GM12878 (cell line): ENCODE measurements around the gene TCP11. TPM values are rescaled to one million over a fixed set of nuclear protein-coding genes. Genes with fewer than 3 reads are reported as not detected.

ENCODE experiments used
- ATAC-seq: fragments of 200-7000 bp; cut with Tn5 transposase; 3 replicates; pipeline ENCODE4 v1.9.1; 2020; ENCODE audit warnings: mild to moderate bottlenecking, moderate library complexity
- BruUV-seq: library from RNA; stranded (reverse); fragments of 400-500 nt; replicated peaks from 2 replicates; lab custom pipeline; 2021; lab: Mats Ljungman, UMichigan
- CTCF ChIA-PET: fragments of 300-600 bp; sonication (Branson Sonifier 250); formaldehyde crosslinking; extraction: SDS; loops from one replicate; lab custom pipeline; 2021; ENCODE audit warnings: inconsistent platforms; lab: Yijun Ruan, JAX
- POLR2A ChIA-PET: fragments of 350-600 bp; formaldehyde crosslinking; extraction: SDS; loops from one replicate; lab custom pipeline; 2021; ENCODE audit warnings: inconsistent platforms; lab: Charles Lee
- RAD21 ChIA-PET: fragments of 300-600 bp; sonication (Branson Sonifier 250); formaldehyde crosslinking; loops from one replicate; lab custom pipeline; 2023; ENCODE audit warnings: antibody characterized with exemption; ENCODE audit not compliant: unreplicated experiment; lab: Charles Lee
- SMC1A ChIA-PET: fragments of 300-600 bp; sonication (Branson Sonifier 250); formaldehyde crosslinking; loops from one replicate; lab custom pipeline; 2023; ENCODE audit not compliant: unreplicated experiment, uncharacterized antibody; lab: Charles Lee
- DNase-seq: peaks from one replicate; pipeline ENCODE4 v3.0.0-alpha.2; 2011; ENCODE audit warnings: low read depth, low spot score
- FAIRE-seq: peaks from 3 replicates; lab custom pipeline; 2011; peaks lifted over from hg19 to GRCh38; lab: Jason Lieb, UNC
- H2AFZ ChIP-seq: 2 replicates; pipeline ENCODE4 v1.6.0; 2011; ENCODE audit warnings: low read depth, low read length, control low read depth; ENCODE audit not compliant: control insufficient read depth
- H3K27ac ChIP-seq: 2 replicates; pipeline ENCODE4 v1.5.1; 2011; ENCODE audit warnings: control low read depth; ENCODE audit not compliant: control insufficient read depth, insufficient read depth
- H3K27me3 ChIP-seq, 2 experiments: replicated peaks in 1 of 2; 2 replicates each; pipeline versions ENCODE4 v1.6.0 to v1.6.1; 2011; ENCODE audit warnings: low read length in 1 of 2; ENCODE audit not compliant: control insufficient read depth in 2 of 2, insufficient read depth in 2 of 2
- H3K36me3 ChIP-seq, 2 experiments: 2 replicates each; pipeline ENCODE4 v1.5.1; 2011; ENCODE audit warnings: low read length in 1 of 2; ENCODE audit not compliant: control insufficient read depth in 2 of 2, insufficient read depth in 2 of 2
- H3K4me1 ChIP-seq: 2 replicates; pipeline ENCODE4 v1.6.1; 2011; ENCODE audit warnings: mild to moderate bottlenecking, low read length, moderate library complexity, mixed read lengths; ENCODE audit not compliant: control insufficient read depth, insufficient read depth
- H3K4me2 ChIP-seq: 2 replicates; pipeline ENCODE4 v1.6.0; 2011; ENCODE audit warnings: control low read depth; ENCODE audit not compliant: control insufficient read depth, insufficient read depth
- H3K4me3 ChIP-seq: fragments of 200-600 bp; sonication (generic); 2 replicates; pipeline ENCODE4 v1.5.1; 2016
- H3K79me2 ChIP-seq: 2 replicates; pipeline ENCODE4 v1.6.0; 2011; ENCODE audit warnings: low read length; ENCODE audit not compliant: control insufficient read depth, insufficient read depth
- H3K9ac ChIP-seq: 2 replicates; pipeline ENCODE4 v1.8.0; 2011; ENCODE audit warnings: low read length, control low read depth, mixed read lengths; ENCODE audit not compliant: control insufficient read depth, insufficient read depth
- H3K9me3 ChIP-seq: replicated peaks from 3 replicates; pipeline ENCODE4 v1.5.1; 2011; ENCODE audit warnings: mild to moderate bottlenecking, low read length; ENCODE audit not compliant: control insufficient read depth, insufficient read depth
- H4K20me1 ChIP-seq: 2 replicates; pipeline ENCODE4 v1.6.0; 2011; ENCODE audit not compliant: control insufficient read depth, insufficient read depth
- IKZF1 ChIP-seq: fragments of 450-650 bp; conservative IDR thresholded peaks from 2 replicates; pipeline ENCODE4 v1.6.1; 2017; ENCODE audit warnings: antibody characterized with exemption, mild to moderate bottlenecking
- IKZF2 ChIP-seq, 2 experiments: fragments of 450-650 bp; IDR thresholded peaks; 2 replicates each; pipeline ENCODE4 v1.6.1; 2017; ENCODE audit warnings: mild to moderate bottlenecking in 2 of 2, moderate library complexity in 2 of 2
- LARP7 ChIP-seq: fragments of 450-650 bp; IDR thresholded peaks from 2 replicates; pipeline ENCODE4 v1.6.1; 2017; ENCODE audit warnings: mild to moderate bottlenecking
- MEF2B ChIP-seq: fragments of 450-650 bp; IDR thresholded peaks from 2 replicates; pipeline ENCODE4 v1.6.1; 2018; ENCODE audit warnings: mild to moderate bottlenecking, moderate library complexity; ENCODE audit not compliant: partially characterized antibody, poor library complexity, severe bottlenecking
- NR2F1 ChIP-seq: fragments of 450-650 bp; conservative IDR thresholded peaks from 2 replicates; pipeline ENCODE4 v1.6.1; 2017; ENCODE audit warnings: mild to moderate bottlenecking
- RAD21 ChIP-seq: IDR thresholded peaks from 2 replicates; pipeline ENCODE4 v1.6.1; 2011; ENCODE audit warnings: mild to moderate bottlenecking, low read depth, low read length, moderate library complexity; ENCODE audit not compliant: insufficient read depth
- RAD51 ChIP-seq: fragments of 450-650 bp; IDR thresholded peaks from 2 replicates; pipeline ENCODE4 v1.6.1; 2016; ENCODE audit warnings: moderate library complexity, mild to moderate bottlenecking, inconsistent platforms
- SMC3 ChIP-seq: IDR thresholded peaks from 2 replicates; pipeline ENCODE4 v1.6.1; 2011; ENCODE audit warnings: low read length, improper control_type of control experiment, borderline replicate concordance
- STAT3 ChIP-seq: IDR thresholded peaks from 2 replicates; pipeline ENCODE4 v1.6.1; 2011; ENCODE audit warnings: low read depth, low read length, improper control_type of control experiment
- ZNF217 ChIP-seq: fragments of 450-650 bp; IDR thresholded peaks from 2 replicates; pipeline ENCODE4 v1.6.1; 2017; ENCODE audit warnings: antibody characterized with exemption, mild to moderate bottlenecking
- WGBS: methylation state at CpG from one replicate; pipeline ENCODE4 v1.1.6; 2016; ENCODE audit warnings: low lambda C conversion rate; ENCODE audit not compliant: insufficient replicate concordance, insufficient coverage; ENCODE audit errors: missing lambda C conversion rate; 5-methylcytosine and 5-hydroxymethylcytosine counted together
- in situ Hi-C: fragments of 300-500 bp; cut with MboI; formaldehyde crosslinking; loops from 9 replicates; pipeline ENCODE4 v1.14.3; 2018; ENCODE audit warnings: mixed read lengths
- intact Hi-C: fragments of 100-400 bp; cut with micrococcal nuclease; formaldehyde crosslinking; loops from one replicate; pipeline ENCODE4 v1.14.2; 2022; ENCODE audit not compliant: unreplicated experiment
- polyA plus RNA-seq, 11 experiments: library from polyadenylated mRNA; depleted of rRNA in 4 of 11; unstranded in 6 of 11; stranded (reverse) in 5 of 11; fragments of >200 nt; fragmentation: Nextera tagmentation in 4 of 11; fragmentation: Illumina TruSeq in 1 of 11; extraction: Ambion mirVana in 4 of 11; extraction: Trizol in 1 of 11; gene quantifications; 1 replicate in 1 of 11; 2 replicates in 10 of 11; pipeline versions ENCODE4 v1.2.1 to v1.2.3, GENCODE V29; 2011 to 2016; ENCODE audit warnings: inconsistent platforms in 2 of 11, missing spikeins in 2 of 11, low read depth in 1 of 11
- total RNA-seq, 4 experiments: library from RNA; depleted of rRNA in 3 of 4; stranded (reverse); fragments of >200 nt in 3 of 4; fragmentation: Illumina TruSeq in 1 of 4; extraction: Trizol in 1 of 4; gene quantifications; 2 replicates each; pipeline versions ENCODE4 v1.2.1 to v1.2.3, GENCODE V29; 2013 to 2021
- TF ChIP-seq, protein P1 (sequence below), 3 experiments: IDR thresholded peaks in 2 of 3; conservative IDR thresholded peaks in 1 of 3; 2 replicates each; pipeline ENCODE4 v1.5.1; 2011; ENCODE audit warnings: low read depth in 3 of 3, low read length in 3 of 3, mild to moderate bottlenecking in 3 of 3, control low read depth in 2 of 3, moderate library complexity in 2 of 3, inconsistent platforms in 1 of 3, mixed read lengths in 1 of 3; ENCODE audit not compliant: control insufficient read depth in 2 of 3, insufficient read depth in 1 of 3; ENCODE audit errors: extremely low read depth in 1 of 3
- TF ChIP-seq, protein P2 (sequence below): fragments of 450-650 bp; IDR thresholded peaks from 2 replicates; pipeline ENCODE4 v1.6.1; 2016; ENCODE audit warnings: mild to moderate bottlenecking

TCP11 gene
- total and polyA plus RNA-seq, 10 of the 15 experiments (the other 5 are each of a cell fraction or from before 2014, with no cell fraction given): not detected

DNA sequence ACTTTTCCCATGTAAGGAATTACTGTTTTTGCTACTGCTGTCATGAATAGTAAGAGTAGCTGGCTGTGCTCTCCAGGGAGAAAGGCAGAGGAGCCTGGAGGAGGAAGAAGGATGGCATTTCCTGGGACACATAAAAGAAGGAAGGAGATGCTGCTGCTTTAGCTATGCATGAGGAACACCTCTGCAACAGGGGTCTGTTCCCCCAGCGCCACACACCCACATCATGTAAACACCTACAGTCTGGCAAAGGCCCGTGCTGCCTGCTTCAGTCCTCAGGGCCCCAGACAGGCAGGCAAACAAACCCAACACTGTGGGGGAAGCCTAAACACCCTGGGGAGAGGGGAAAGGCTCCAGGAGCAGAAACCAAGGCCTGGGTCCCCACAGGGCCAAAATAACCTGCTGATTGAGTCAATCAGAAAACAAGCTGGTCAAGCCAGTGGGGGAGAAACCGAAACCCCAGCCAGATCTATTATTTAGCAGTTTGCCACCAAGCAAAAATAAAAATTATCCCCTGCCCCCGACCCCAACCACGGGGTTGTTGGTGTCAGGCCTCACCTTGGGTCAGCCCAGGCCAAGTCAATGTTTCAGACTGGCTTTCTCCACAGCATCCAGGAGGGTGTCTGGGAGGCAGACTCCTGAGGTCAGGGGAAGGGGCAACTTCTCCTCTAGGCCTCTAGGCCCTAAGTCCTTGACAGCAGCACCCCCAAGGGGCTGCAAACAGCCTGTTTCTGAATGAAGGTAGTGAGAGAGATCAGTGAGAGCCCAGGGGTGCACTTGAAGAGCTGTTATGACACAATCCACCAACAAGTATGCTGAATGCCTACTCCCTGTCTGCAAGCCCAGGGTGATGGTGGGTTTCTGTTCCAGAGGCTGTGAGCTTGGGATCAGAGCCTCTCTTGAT, 38.0 kb upstream of the TCP11 start:
- BruUV-seq: no TSS peak
- CTCF ChIA-PET: interaction anchor here (0.7 to 3.0 kb wide), 14 partner anchors 8 to 194 kb away, joined by 3 to 12 read pairs (median 3); no protein-coding TSS in a partner anchor
- peak; percentile 86 for ATAC-seq

More for the DNA sequence above, 38.0 kb upstream of the TCP11 start:
- TF ChIP-seq LARP7 (no peak), ZNF217 (no peak), MEF2B (peak; percentile 19), RAD21 (0 out of 2 replicates have a peak, but pooled peaks have one; percentile 28), SMC3 (peak; percentile 8; the same call in 1 of the 2 replicates), RAD51 (no peak), NR2F1 (0 out of 2 replicates have a peak, but pooled peaks have one; percentile 43), IKZF2 (IDR thresholded peaks at IDR 0.05) (0 out of 4 replicates have a peak, but pooled peaks of 1 of the 2 experiments have one; percentile 22), STAT3 (no peak), IKZF1 (peak; percentile 36; the same call in 1 of the 2 replicates)
- TF ChIP-seq, protein P1, sequence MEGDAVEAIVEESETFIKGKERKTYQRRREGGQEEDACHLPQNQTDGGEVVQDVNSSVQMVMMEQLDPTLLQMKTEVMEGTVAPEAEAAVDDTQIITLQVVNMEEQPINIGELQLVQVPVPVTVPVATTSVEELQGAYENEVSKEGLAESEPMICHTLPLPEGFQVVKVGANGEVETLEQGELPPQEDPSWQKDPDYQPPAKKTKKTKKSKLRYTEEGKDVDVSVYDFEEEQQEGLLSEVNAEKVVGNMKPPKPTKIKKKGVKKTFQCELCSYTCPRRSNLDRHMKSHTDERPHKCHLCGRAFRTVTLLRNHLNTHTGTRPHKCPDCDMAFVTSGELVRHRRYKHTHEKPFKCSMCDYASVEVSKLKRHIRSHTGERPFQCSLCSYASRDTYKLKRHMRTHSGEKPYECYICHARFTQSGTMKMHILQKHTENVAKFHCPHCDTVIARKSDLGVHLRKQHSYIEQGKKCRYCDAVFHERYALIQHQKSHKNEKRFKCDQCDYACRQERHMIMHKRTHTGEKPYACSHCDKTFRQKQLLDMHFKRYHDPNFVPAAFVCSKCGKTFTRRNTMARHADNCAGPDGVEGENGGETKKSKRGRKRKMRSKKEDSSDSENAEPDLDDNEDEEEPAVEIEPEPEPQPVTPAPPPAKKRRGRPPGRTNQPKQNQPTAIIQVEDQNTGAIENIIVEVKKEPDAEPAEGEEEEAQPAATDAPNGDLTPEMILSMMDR (IDR thresholded peaks at IDR 0.05 in 2 of 3, conservative IDR thresholded peaks at IDR 0.05 in 1 of 3; ENCODE audit: control insufficient read depth in 2 of 3, extremely low read depth in 1 of 3, insufficient read depth in 1 of 3, low read depth in 3 of 3, low read length in 3 of 3): peak; percentile 13 to 32 (median 28); a peak in 2 of 6 replicates
- TF ChIP-seq, protein P2, sequence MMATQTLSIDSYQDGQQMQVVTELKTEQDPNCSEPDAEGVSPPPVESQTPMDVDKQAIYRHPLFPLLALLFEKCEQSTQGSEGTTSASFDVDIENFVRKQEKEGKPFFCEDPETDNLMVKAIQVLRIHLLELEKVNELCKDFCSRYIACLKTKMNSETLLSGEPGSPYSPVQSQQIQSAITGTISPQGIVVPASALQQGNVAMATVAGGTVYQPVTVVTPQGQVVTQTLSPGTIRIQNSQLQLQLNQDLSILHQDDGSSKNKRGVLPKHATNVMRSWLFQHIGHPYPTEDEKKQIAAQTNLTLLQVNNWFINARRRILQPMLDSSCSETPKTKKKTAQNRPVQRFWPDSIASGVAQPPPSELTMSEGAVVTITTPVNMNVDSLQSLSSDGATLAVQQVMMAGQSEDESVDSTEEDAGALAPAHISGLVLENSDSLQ: 0 out of 2 replicates have a peak, but pooled peaks have one; percentile 12
- DNase-seq (peak; percentile 39), FAIRE-seq (peak; percentile 35)
- in situ Hi-C loops (no loop called here), intact Hi-C loops (loop anchor here (2.0 kb wide), 1 partner anchor 32 kb away; no protein-coding TSS in a partner anchor)
- Histone ChIP-seq H3K4me2 (peak overlapping the region; percentile 14; the same call in 1 of the 2 replicates), H3K9me3 (no peaks in the 10 kb centered on the region), H3K36me3 (no peaks in the 10 kb centered on the region), H3K4me3 (no peak overlapping the region), H3K9ac (no peak overlapping the region), H3K4me1 (peaks cover 14% of the 10 kb centered on the region), H4K20me1 (no peaks in the 10 kb centered on the region), H3K79me2 (no peaks in the 10 kb centered on the region), H3K27ac (no peak overlapping the region), H3K27me3 (no peaks in the 10 kb centered on the region), H2AFZ (peak overlapping the region; percentile 19; the same call in 1 of the 2 replicates)
- SMC1A ChIA-PET: interaction anchor here (0.6 to 1.5 kb wide), 6 partner anchors 26 to 387 kb away, joined by 3 to 7 read pairs (median 3); no protein-coding TSS in a partner anchor
- RAD21 ChIA-PET: interaction anchor here (0.8 to 1.0 kb wide), 2 partner anchors 33 to 39 kb away, joined by 3 to 4 read pairs; no protein-coding TSS in a partner anchor
- POLR2A ChIA-PET: interaction anchor here (0.5 to 0.6 kb wide), 2 partner anchors 135 to 651 kb away, joined by 6 read pairs; no protein-coding TSS in a partner anchor
- 2% methylated on average over 5 of the region's 5 CpGs for WGBS
